ENCODE data around the gene UBL7.

UBL7 gene

GRCh38 chr15:74421302-74422245 is 39.4 kb downstream of the UBL7 start:
- no peak for DNase-seq

- DNase-seq = no peak
These were observed 40.6 kb downstream of the UBL7 start for GRCh38 chr15:74420193-74420905.

DNA sequence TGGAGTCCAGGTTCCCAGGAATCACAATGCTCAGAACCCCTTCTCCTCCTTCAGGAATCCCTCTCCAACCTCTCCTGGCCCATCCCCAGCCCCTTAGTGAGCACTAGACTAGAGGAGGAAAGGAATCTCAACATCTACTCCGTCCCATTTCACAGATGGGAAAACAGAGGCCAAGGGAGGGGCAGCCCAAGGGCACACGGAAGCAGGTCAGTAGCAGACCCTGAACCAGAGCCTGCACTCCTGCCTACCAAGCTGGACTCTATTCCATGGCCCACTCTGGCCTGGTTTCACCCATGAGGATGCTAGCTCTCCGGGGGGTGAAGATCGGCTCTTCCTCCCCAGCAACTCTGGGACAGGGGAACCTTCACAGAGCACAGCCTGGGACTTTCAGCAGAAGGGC is 41.5 kb downstream of the UBL7 start:
- no peak for DNase-seq

DNA sequence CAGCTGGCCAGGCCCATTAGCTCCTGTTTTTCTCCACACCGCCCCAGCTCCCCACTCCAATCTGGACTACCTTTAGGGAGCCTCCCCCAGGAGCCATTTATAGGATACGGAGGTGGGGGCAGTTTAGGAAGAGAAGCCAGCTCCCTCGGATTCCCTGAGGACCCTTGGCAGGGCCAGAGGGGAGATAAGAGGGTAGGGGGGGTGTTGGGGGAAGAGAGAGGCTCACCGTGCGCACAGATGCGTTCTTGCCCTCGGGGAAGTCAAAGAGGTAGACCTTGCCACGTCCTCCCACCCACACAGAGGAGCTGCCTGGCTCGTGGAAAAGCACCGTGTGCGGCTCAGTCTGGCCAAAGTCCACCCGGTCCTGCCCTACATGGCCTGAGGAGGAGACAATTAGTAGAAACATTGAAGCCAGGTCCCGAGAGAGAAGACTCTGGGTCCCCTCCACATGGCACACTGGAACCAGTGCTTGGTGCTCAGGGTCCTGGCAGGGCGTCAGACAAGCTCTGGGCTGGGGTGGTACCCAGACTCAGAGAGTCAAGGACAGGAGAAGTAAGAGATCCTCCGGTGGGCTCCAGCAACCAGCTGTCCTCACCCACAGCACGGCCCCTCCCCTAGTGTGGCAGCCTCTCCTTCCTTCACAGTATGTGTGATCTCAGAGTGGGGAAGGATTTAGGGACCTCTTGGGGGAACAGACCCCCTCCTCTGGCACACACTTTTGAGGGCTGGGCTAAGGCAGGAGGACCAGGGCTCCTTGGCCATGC is 42.2 kb downstream of the UBL7 start:
- DNase-seq = no peak

DNA sequence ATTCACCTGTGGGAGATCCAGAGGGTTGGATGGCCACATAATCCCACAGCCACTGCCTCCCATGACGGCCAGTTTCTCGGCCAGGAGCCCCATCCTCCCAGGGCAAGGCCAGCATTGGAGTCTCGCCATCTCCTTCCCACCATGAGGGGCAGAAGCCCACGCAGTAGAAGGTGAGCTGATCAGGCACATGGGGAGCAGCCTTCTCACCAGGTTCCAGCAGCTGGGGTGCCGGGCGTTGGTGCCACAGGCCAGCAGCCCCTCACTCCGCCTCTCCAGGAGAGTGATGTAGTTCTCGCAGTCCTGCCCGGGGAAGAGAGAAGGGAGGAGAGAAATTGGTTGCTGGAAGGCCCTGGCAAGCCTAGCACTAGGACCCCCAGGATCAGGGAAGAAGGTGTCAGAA is 43.3 kb downstream of the UBL7 start:
- DNase-seq = no peak

- no peak for DNase-seq
These were observed 43.7 kb downstream of the UBL7 start for GRCh38 chr15:74417225-74417624.

- DNase-seq = no peak
These were observed 44.7 kb downstream of the UBL7 start for GRCh38 chr15:74415966-74416916.

DNA sequence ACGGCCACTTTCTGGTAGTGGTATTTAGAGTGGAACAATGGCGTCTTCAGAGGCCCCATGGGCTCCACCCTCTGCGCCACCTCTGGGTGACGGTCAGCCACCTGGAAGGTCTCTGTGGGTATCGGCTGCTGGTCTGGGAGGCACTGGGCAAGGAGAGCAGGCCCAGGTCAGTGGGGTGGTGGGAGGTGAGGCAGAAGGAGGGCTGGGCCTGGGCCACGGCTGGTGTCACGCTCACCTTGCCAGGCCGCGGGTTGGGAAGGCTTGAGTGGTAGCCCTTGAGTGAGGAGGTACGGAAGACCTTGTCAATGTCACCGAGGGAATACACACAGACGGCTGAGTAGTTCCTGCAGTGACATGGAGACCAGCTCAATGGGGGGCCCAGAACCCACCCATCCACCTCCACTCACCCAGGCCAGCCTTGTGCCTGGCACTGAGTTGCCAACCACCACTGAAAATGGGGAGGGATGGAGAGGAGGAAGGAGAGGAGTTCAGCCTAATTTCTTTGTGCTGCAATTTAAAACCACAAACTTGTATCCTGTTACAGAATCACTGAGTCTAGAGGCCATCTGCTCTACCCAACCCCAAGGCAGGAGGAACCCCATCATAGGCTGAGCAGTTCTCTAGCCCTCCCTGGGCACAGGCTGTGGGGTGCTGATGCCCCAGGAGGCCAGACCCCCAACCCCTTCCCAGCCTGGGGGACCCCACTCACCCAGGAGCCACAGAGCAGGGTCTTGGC is 46.2 kb downstream of the UBL7 start:
- DNase-seq = no peak

- DNase-seq = no peak
These were observed 46.8 kb downstream of the UBL7 start for GRCh38 chr15:74414081-74414580.

DNA sequence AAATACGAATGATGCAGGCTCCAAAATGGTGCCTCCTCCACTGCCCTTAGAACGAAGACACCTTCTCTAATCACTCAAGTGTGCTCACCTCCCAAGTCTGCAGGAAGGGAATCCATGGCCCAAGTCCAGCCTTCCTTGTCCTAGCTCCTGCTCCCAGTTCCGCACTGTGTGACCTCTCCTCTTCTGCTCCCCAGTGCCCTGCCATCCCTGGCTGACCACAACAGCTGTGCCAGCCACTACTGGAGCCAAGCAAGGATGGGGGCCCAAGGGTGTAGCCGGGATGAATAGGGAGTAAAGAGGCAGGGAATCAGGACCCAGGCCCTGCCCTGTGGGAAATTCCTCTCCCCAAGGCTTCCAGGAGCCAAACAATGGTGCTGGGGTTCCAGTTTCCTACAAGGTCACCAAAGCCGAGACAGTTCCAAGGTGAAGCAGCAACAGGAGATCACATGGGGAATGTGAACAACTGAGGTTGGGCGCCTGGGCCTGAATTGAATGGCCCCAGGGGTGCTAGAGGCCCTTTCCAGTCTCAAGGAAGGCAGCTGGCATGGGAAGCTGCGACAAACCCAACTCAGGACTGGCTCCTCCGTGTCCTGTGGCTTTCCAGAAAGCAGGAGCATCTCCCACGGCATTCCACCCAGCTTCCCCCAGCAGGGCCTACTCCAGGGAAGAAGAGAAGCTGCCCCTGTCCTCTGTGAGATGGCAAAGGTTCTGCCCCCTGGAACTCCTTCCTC is 47.4 kb downstream of the UBL7 start:
- no peak for DNase-seq

- DNase-seq = no peak
These were observed 48.8 kb downstream of the UBL7 start for GRCh38 chr15:74412159-74412558.

DNA sequence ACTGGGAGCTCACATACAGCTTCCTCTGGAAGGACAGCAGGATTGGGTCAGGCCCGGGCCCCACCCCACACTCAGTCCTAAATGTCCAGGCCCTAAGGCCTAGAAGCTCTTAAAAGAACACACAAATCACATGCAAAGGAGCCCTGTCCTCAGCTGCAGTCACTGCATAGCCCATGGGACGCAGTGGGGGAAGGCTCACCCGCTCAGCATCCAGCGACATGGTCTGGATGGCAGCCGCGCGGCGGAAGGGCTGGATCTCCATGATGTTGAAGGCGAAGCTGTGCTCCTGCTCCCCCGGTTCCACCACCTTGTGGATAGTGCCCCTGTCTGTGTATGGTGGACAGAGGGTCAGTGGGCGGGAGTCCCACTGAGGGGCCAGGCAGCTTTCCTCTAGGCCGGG is 49.3 kb downstream of the UBL7 start:
- no peak for DNase-seq

DNA sequence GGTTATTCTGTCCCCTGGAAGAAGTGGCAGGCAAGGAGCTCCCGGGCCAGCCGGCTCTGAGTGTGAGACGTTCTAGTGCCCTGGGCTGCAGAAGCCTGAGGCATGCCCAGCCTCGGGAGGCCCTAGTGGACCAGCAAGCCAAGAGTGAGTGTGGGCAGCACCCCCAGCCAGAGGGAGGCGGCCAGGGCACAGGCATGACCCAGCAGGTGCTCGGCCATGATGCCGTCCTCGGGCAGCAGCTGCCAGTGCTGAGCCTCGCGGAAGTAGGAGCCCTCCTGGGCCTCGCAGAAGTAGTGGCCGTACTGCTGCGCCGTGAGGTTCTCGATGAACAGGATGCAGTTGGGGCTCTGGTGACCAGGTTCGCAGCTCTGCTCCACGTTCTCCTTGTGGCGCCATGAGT is 50.5 kb downstream of the UBL7 start:
- no peak for DNase-seq

DNA sequence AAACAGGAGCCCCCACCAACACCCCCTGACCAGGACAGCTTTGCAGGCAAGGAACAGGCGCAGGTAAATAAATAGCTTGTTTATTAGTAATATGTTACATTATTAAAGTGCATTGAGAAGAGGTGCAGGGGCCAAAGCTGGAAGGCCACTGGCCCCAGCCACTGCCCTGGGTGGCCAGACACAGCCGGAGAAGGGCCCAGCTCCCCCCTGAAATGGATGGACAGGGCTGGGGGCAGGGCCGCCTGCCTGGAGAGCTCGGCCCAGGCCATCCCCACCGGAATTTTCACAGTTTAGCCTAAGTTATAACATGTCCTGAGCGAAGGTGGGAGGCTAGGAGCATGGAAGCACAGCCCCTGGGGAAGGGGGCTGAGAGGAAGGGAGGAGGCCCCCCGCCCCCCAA is 51.7 kb downstream of the UBL7 start:
- no peak for DNase-seq

DNA sequence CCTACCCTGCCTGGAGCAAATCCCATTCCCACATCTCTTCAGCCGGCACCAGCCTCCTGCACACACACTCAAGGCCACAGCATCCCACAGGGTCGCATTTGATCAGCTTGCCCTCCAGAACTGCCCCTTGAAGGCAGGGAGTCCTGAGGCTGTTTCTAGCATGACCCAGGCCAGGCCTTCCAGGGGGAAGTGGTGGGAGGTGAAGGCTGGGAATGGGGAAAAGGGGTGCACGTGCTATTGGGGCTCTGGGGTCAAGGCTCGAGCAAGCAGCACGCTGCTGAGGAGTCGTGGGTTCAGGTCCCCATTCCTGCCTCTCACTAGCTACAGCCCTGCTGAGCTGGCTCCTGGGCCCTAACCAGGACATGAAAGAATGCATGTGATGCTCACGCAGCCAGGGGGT is 52.1 kb downstream of the UBL7 start:
- no peak for DNase-seq

DNA sequence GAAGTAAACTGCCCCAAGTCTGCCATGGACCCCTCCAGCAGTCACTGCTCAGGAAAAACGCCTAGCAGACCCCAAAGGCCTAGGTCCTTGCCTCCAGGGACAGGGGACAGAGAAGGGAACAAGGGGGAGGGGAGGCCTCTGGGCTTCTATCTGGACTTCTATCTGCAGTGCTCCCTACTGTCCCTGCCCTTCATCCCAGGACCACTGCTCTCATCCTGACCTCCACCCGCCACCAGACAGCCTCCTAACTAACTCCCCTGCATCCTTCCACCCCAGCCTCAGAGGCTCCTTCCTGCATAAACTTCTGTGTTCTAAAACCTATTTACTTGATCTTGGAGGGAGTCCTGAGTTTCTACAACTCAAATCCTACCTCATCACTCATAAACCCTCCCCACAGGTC is 52.6 kb downstream of the UBL7 start:
- no peak for DNase-seq

DNA sequence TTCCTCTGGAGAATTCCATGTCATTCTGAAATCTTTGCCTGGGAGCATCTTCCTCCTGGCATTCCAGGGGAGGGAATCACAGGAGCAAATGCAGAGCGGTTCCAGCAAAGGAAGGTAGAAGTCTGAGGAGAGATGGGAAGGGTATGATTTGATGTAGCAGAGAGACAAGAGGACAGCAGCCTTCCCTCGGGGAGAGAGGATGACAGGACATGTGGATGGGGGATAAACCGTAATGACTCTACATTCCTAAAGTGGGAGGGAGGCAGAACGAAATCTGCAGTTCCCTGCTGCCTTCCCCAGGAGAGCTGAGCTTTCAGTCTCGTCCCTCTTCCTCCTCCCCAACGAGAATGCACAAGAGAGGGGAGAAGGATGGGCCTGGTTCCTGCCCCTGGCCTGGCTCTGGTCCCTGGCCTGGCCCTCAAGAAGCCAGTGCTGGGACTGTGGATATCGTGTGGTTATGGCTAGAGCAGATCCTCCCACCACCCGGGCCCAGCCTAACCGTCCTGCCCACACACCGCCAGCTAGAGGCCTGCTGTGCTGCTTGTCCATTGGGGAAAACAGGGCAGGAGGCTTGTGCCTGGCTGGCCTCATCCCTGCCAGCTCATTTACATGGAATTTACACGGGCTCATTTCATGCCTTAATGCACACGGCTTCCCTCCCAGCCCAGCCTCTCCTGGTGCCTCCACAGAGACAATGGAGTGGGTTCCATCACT is 53.8 kb downstream of the UBL7 start:
- no peak for DNase-seq

DNA sequence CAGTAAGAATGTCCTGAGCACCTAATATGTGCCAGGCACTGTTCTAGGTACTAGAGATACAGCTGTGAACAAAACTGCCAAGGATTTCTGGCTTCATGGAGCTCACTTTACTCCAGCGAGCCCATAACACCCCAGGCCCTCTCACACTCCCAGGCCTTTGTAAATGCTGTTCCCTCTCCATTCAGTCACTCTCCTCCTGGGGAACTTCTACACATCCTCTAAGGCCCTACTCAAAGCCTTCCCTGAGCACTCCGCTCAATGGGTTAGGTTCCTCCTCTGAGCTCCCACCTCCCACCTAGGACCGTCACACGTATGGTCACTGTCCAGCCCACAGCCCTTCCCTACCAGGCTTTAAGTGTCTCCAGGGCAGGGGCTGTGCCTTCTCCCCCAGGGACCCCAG is 54.4 kb downstream of the UBL7 start:
- DNase-seq = no peak

DNA sequence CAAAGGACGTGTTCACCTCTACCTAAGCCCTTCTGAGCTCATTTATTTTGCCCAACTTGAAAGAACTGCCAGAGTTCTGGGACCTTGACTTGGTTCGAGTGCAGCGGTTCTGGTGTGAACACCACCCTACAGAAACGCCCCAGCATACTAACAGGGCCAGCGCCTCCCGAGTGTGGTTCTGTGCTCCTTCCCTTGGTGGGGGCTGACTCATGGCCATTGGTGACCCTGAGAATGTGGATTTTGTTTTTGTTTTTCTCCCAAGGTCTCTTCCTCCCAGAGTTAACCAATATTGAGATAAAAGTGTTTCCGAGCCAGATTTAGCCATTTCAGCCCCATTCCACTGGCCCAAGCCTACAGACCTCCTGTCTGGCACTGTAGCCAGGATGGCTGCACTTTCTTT is 55.1 kb downstream of the UBL7 start:
- no peak for DNase-seq

DNA sequence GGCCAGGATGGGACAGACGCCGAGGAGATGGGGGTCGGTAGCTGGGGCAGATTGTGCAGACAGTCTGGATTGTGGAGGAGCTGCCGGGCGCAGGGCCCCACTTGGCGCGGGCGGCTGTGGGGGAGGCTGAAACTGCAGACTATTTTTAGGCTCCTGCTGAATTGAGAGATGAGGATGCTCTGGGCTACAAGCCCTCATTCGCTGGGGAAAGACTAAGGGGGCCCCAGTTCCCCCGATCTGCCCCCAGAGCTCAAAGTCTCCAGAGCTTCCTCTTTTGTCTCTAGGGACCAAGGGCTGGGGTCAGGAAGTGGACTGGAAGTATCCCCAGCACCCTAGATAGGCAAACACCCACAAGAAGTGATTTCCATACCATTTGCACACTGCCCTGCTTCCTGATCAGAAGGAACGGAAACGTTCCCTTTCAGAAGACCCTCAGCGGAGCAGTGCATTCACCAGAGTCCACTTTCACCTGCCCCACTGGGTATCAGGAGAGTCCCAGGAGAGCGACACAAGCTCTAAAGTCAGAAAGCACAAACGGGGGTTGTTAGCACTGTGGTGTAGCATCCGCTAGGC is 56.9 kb downstream of the UBL7 start:
- no peak for DNase-seq
